Nephron (organoid): Measurements from ENCODE around the gene DCTN2.

Source experiments
- H3K27ac Mint-ChIP-seq, 3 experiments: 2 replicates each; pipeline ENCODE4 v1.8.0; 2020; ENCODE audit warnings: mixed read lengths in 3 of 3, mild to moderate bottlenecking in 2 of 3, moderate library complexity in 1 of 3
- H3K27me3 Mint-ChIP-seq: 2 replicates; pipeline ENCODE4 v1.8.0; 2021; ENCODE audit warnings: low read depth, mild to moderate bottlenecking, moderate library complexity, mixed read lengths
- H3K36me3 Mint-ChIP-seq: 2 replicates; pipeline ENCODE4 v1.8.0; 2020; ENCODE audit warnings: low read depth, mixed read lengths
- H3K4me1 Mint-ChIP-seq: 2 replicates; pipeline ENCODE4 v1.8.0; 2020; ENCODE audit warnings: mixed read lengths
- H3K4me3 Mint-ChIP-seq, 3 experiments: 2 replicates each; pipeline ENCODE4 v1.8.0; 2020; ENCODE audit warnings: mild to moderate bottlenecking in 3 of 3, mixed read lengths in 3 of 3, moderate library complexity in 2 of 3
- H3K9me3 Mint-ChIP-seq: 2 replicates; pipeline ENCODE4 v1.8.0; 2020; ENCODE audit warnings: mixed read lengths
- CTCF ChIP-seq, 3 experiments: fragments of 200-600 bp; sonication (generic); IDR thresholded peaks; one replicate each; pipeline ENCODE4 v1.5.0; 2021; ENCODE audit warnings: antibody characterized with exemption in 3 of 3; ENCODE audit not compliant: unreplicated experiment in 3 of 3

Gene DCTN2

GRCh38 chr12:57490126-57490525 lies 56.9 kb downstream of the DCTN2 start:
- peaks cover 46% of the 10 kb centered on the region for H3K36me3 Mint-ChIP-seq
- no peaks in the 10 kb centered on the region for H3K9me3 Mint-ChIP-seq
- TF ChIP-seq CTCF (IDR thresholded peaks at IDR 0.05; ENCODE audit: unreplicated experiment in 3 of 3): no peak
- H3K4me1 Mint-ChIP-seq: peaks cover 19% of the 10 kb centered on the region
- peak overlapping the region in 2 of 3 experiments; percentile 56 to 99 for H3K4me3 Mint-ChIP-seq
- H3K27ac Mint-ChIP-seq: no peak overlapping the region
- H3K27me3 Mint-ChIP-seq: no peaks in the 10 kb centered on the region

GRCh38 chr12:57489157-57489641 lies 57.8 kb downstream of the DCTN2 start:
- Mint-ChIP-seq H3K4me3 (peak overlapping the region; percentile 92 to 99 (median 98)), H3K36me3 (peaks cover 42% of the 10 kb centered on the region), H3K27me3 (no peaks in the 10 kb centered on the region), H3K9me3 (no peaks in the 10 kb centered on the region), H3K4me1 (peaks cover 19% of the 10 kb centered on the region), H3K27ac (peak overlapping the region in 2 of 3 experiments; percentile 86 to 93)
- no peak for TF ChIP-seq CTCF (IDR thresholded peaks at IDR 0.05; ENCODE audit: unreplicated experiment in 3 of 3)

- H3K4me1 Mint-ChIP-seq: peaks cover 19% of the 10 kb centered on the region
- H3K36me3 Mint-ChIP-seq: peaks cover 42% of the 10 kb centered on the region
- H3K4me3 Mint-ChIP-seq: peak overlapping the region; percentile 92 to 99 (median 98)
- H3K9me3 Mint-ChIP-seq: no peaks in the 10 kb centered on the region
- H3K27ac Mint-ChIP-seq: peak overlapping the region; percentile 30 to 93 (median 86)
- no peaks in the 10 kb centered on the region for H3K27me3 Mint-ChIP-seq
- no peak for TF ChIP-seq CTCF (IDR thresholded peaks at IDR 0.05; ENCODE audit: unreplicated experiment in 3 of 3)
Measured at GRCh38 chr12:57488402-57489156, 58.4 kb downstream of the DCTN2 start.

GRCh38 chr12:57487597-57488401 lies 59.2 kb downstream of the DCTN2 start, which contains the start of gene MARS1:
Gene MARS1, plus strand, starts transcription at chr12:57488068. Its CDS starts 23 bp downstream, at chr12:57488091.
- Mint-ChIP-seq H3K4me1 (peaks cover 19% of the 10 kb centered on the region), H3K9me3 (no peaks in the 10 kb centered on the region), H3K36me3 (peaks cover 39% of the 10 kb centered on the region), H3K27me3 (no peaks in the 10 kb centered on the region), H3K4me3 (peak within 1 kb of the TSS; percentile 92 to 99 (median 98)), H3K27ac (peak within 1 kb of the TSS; percentile 30 to 93 (median 86))
- TF ChIP-seq CTCF (IDR thresholded peaks at IDR 0.05; ENCODE audit: unreplicated experiment in 3 of 3): no peak

GRCh38 chr12:57487055-57487596 lies 59.9 kb downstream of the DCTN2 start:
- H3K36me3 Mint-ChIP-seq: peaks cover 32% of the 10 kb centered on the region
- peaks cover 19% of the 10 kb centered on the region for H3K4me1 Mint-ChIP-seq
- TF ChIP-seq CTCF (IDR thresholded peaks at IDR 0.05; ENCODE audit: unreplicated experiment in 3 of 3): no peak
- H3K4me3 Mint-ChIP-seq: peak overlapping the region; percentile 92 to 99 (median 98)
- no peaks in the 10 kb centered on the region for H3K9me3 Mint-ChIP-seq
- H3K27me3 Mint-ChIP-seq: no peaks in the 10 kb centered on the region
- no peak overlapping the region for H3K27ac Mint-ChIP-seq
